Suppressor macrophage treated with lipopolysaccharide for 4 hours (primary cell): ENCODE data around the gene DUSP10.

ENCODE experiments used
- DNase-seq: peaks from one replicate; pipeline ENCODE4 v3.0.0-alpha.2; 2020

The DUSP10 gene

GRCh38 chr1:221741703-221742554 lies at the start of gene DUSP10:
Gene DUSP10, minus strand, starts transcription at chr1:221742089. Its CDS starts 2,345 bp downstream, at chr1:221739744.
- peak; percentile 99 for DNase-seq

GRCh38 chr1:221788466-221788865 lies 46.6 kb upstream of the DUSP10 start:
- no peak for DNase-seq

GRCh38 chr1:221786647-221787046 lies 44.8 kb upstream of the DUSP10 start:
- no peak for DNase-seq

GRCh38 chr1:221783936-221784335 lies 42.0 kb upstream of the DUSP10 start:
- no peak for DNase-seq

GRCh38 chr1:221783437-221783836 lies 41.5 kb upstream of the DUSP10 start:
- DNase-seq: no peak

GRCh38 chr1:221782970-221783369 lies 41.1 kb upstream of the DUSP10 start:
- no peak for DNase-seq

GRCh38 chr1:221782477-221782876 lies 40.6 kb upstream of the DUSP10 start:
- DNase-seq: no peak

GRCh38 chr1:221781102-221781755 lies 39.3 kb upstream of the DUSP10 start:
- peak; percentile 89 for DNase-seq

GRCh38 chr1:221780175-221780574 lies 38.3 kb upstream of the DUSP10 start:
- no peak for DNase-seq

GRCh38 chr1:221779771-221780170 lies 37.9 kb upstream of the DUSP10 start:
- DNase-seq: no peak

GRCh38 chr1:221778535-221779142 lies 36.8 kb upstream of the DUSP10 start:
- DNase-seq: peak; percentile 56

GRCh38 chr1:221778125-221778524 lies 36.2 kb upstream of the DUSP10 start:
- no peak for DNase-seq

- DNase-seq: peak; percentile 61
Measured at GRCh38 chr1:221777431-221778072, 35.7 kb upstream of the DUSP10 start.

GRCh38 chr1:221776495-221777301 lies 34.8 kb upstream of the DUSP10 start:
- DNase-seq: peak; percentile 71

- peak; percentile 61 for DNase-seq
Measured at GRCh38 chr1:221775206-221775605, 33.3 kb upstream of the DUSP10 start.

GRCh38 chr1:221774054-221774842 lies 32.4 kb upstream of the DUSP10 start:
- DNase-seq: no peak

GRCh38 chr1:221773383-221773782 lies 31.5 kb upstream of the DUSP10 start:
- DNase-seq: no peak

GRCh38 chr1:221772117-221772516 lies 30.2 kb upstream of the DUSP10 start:
- DNase-seq: no peak

- DNase-seq: peak; percentile 31
Measured at GRCh38 chr1:221768444-221769066, 26.7 kb upstream of the DUSP10 start.

- DNase-seq: no peak
Measured at GRCh38 chr1:221766210-221766609, 24.3 kb upstream of the DUSP10 start.

GRCh38 chr1:221765527-221765926 lies 23.6 kb upstream of the DUSP10 start:
- DNase-seq: no peak
